HepG2 (cell line): ENCODE measurements around the gene RIMBP3C. TPM values are rescaled to one million over a fixed set of nuclear protein-coding genes. Genes with fewer than 3 reads are reported as not detected.

ENCODE experiments used
- DPF2 ChIP-seq: sonication (generic); formaldehyde crosslinking; IDR thresholded peaks from 2 replicates; pipeline ENCODE4 v1.4.0; 2020; ENCODE audit warnings: mild to moderate bottlenecking, low read depth, missing genetic modification reagents, borderline replicate concordance
- GATAD2A ChIP-seq: IDR thresholded peaks from 2 replicates; pipeline ENCODE4 v1.6.1; 2016
- JUND ChIP-seq: sonication (generic); formaldehyde crosslinking; IDR thresholded peaks from 2 replicates; pipeline ENCODE4 v1.8.0; 2022; ENCODE audit warnings: mild to moderate bottlenecking, missing genetic modification reagents
- KLF9 ChIP-seq: IDR thresholded peaks from 2 replicates; pipeline ENCODE4 v1.6.1; 2016; ENCODE audit warnings: low read depth
- PITX1 ChIP-seq: sonication (generic); formaldehyde crosslinking; IDR thresholded peaks from 2 replicates; pipeline ENCODE4 v1.5.1; 2020; ENCODE audit warnings: mild to moderate bottlenecking, missing genetic modification reagents
- RFXAP ChIP-seq: sonication (generic); formaldehyde crosslinking; IDR thresholded peaks from 2 replicates; pipeline ENCODE4 v1.4.0; 2020; ENCODE audit warnings: missing genetic modification reagents, borderline replicate concordance
- SETDB1 ChIP-seq: sonication (generic); formaldehyde crosslinking; IDR thresholded peaks from 2 replicates; pipeline ENCODE4 v1.5.1; 2020; ENCODE audit warnings: missing genetic modification reagents, mild to moderate bottlenecking, borderline replicate concordance
- SKI ChIP-seq: fragments of 450-650 bp; IDR thresholded peaks from one replicate; pipeline ENCODE4 v1.6.1; 2018; ENCODE audit warnings: mild to moderate bottlenecking; ENCODE audit not compliant: partially characterized antibody
- SP2 ChIP-seq: sonication (generic); formaldehyde crosslinking; IDR thresholded peaks from 2 replicates; pipeline ENCODE4 v1.5.1; 2020; ENCODE audit warnings: mild to moderate bottlenecking, missing genetic modification reagents
- TAF15 ChIP-seq: fragments of 200-400 bp; formaldehyde crosslinking; IDR thresholded peaks from one replicate; pipeline ENCODE4 v1.6.1; 2018; ENCODE audit warnings: mild to moderate bottlenecking, low read depth, low read length; ENCODE audit not compliant: poor library complexity, severe bottlenecking
- ZBTB44 ChIP-seq: sonication (generic); formaldehyde crosslinking; IDR thresholded peaks from 2 replicates; pipeline ENCODE4 v1.4.0; 2020; ENCODE audit warnings: missing genetic modification reagents
- ZBTB7A ChIP-seq: sonication (generic); formaldehyde crosslinking; IDR thresholded peaks from 2 replicates; pipeline ENCODE4 v1.8.0; 2022; ENCODE audit warnings: mild to moderate bottlenecking, missing genetic modification reagents
- ZFP36L1 ChIP-seq: sonication (generic); formaldehyde crosslinking; IDR thresholded peaks from 2 replicates; pipeline ENCODE4 v1.8.0; 2022; ENCODE audit warnings: mild to moderate bottlenecking, missing genetic modification reagents, moderate library complexity
- ZNF142 ChIP-seq: sonication (generic); formaldehyde crosslinking; IDR thresholded peaks from 2 replicates; pipeline ENCODE4 v1.4.0; 2020; ENCODE audit warnings: missing genetic modification reagents
- ZNF235 ChIP-seq: sonication (generic); formaldehyde crosslinking; IDR thresholded peaks from 2 replicates; pipeline ENCODE4 v1.8.1; 2023; ENCODE audit warnings: mild to moderate bottlenecking, missing genetic modification reagents, borderline replicate concordance
- polyA plus RNA-seq, 8 experiments: library from polyadenylated mRNA; depleted of rRNA in 3 of 8; stranded (reverse) in 7 of 8; unstranded in 1 of 8; fragments of >200 nt; fragmentation: Illumina TruSeq in 4 of 8; extraction: Trizol in 4 of 8; gene quantifications; 2 replicates each; pipeline versions ENCODE4 v1.2.1 to v1.2.3, GENCODE V29; 2011 to 2016; ENCODE audit warnings: low read depth in 4 of 8, missing spikeins in 1 of 8, mixed read lengths in 1 of 8; ENCODE audit not compliant: insufficient read depth in 1 of 8
- total RNA-seq, 5 experiments: library from RNA; depleted of rRNA; stranded (reverse); fragments of >200 nt; fragmentation: Illumina TruSeq; extraction: Trizol; gene quantifications; 2 replicates each; pipeline ENCODE4 v1.2.3, GENCODE V29; 2016; ENCODE audit warnings: low read depth in 1 of 5
- TF ChIP-seq, protein P1 (sequence below): sonication (generic); formaldehyde crosslinking; IDR thresholded peaks from 2 replicates; pipeline ENCODE4 v1.4.0; 2020; ENCODE audit warnings: missing genetic modification reagents
- TF ChIP-seq, protein P2 (sequence below): sonication (generic); formaldehyde crosslinking; IDR thresholded peaks from 2 replicates; pipeline ENCODE4 v1.5.1; 2020; ENCODE audit warnings: mild to moderate bottlenecking, missing genetic modification reagents

RIMBP3C gene
- total and polyA plus RNA-seq, 2 of the 13 experiments (the other 11 are each of a cell fraction or from before 2014, with no cell fraction given): 0.15 TPM; not detected in 1

GRCh38 chr22:21567456-21568346 is 16.4 kb upstream of the RIMBP3C start, which contains the start of gene UBE2L3 (continued):
- TF ChIP-seq, protein P1, sequence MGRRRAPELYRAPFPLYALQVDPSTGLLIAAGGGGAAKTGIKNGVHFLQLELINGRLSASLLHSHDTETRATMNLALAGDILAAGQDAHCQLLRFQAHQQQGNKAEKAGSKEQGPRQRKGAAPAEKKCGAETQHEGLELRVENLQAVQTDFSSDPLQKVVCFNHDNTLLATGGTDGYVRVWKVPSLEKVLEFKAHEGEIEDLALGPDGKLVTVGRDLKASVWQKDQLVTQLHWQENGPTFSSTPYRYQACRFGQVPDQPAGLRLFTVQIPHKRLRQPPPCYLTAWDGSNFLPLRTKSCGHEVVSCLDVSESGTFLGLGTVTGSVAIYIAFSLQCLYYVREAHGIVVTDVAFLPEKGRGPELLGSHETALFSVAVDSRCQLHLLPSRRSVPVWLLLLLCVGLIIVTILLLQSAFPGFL: no peak
- TF ChIP-seq ZFP36L1 (CRISPR knock-in tag) (no peak; the same call in 1 of the 2 replicates), TAF15 (no peak), RFXAP (CRISPR knock-in tag) (no peak), GATAD2A (CRISPR knock-in tag) (peak; percentile 46; the same call in 1 of the 2 replicates), SETDB1 (CRISPR knock-in tag) (no peak), ZBTB7A (no peak), PITX1 (peak; percentile 21; the same call in 1 of the 2 replicates), ZNF142 (CRISPR knock-in tag) (peak; percentile 82; the same call in 1 of the 2 replicates), SP2 (peak; percentile 45; the same call in 1 of the 2 replicates), KLF9 (CRISPR knock-in tag) (peak; percentile 47; the same call in 1 of the 2 replicates), ZNF235 (no peak), JUND (CRISPR knock-in tag) (0 out of 2 replicates have a peak, but pooled peaks have one; percentile 17), SKI (no peak), DPF2 (CRISPR knock-in tag) (no peak), ZBTB44 (CRISPR knock-in tag) (no peak)
- TF ChIP-seq, protein P2, sequence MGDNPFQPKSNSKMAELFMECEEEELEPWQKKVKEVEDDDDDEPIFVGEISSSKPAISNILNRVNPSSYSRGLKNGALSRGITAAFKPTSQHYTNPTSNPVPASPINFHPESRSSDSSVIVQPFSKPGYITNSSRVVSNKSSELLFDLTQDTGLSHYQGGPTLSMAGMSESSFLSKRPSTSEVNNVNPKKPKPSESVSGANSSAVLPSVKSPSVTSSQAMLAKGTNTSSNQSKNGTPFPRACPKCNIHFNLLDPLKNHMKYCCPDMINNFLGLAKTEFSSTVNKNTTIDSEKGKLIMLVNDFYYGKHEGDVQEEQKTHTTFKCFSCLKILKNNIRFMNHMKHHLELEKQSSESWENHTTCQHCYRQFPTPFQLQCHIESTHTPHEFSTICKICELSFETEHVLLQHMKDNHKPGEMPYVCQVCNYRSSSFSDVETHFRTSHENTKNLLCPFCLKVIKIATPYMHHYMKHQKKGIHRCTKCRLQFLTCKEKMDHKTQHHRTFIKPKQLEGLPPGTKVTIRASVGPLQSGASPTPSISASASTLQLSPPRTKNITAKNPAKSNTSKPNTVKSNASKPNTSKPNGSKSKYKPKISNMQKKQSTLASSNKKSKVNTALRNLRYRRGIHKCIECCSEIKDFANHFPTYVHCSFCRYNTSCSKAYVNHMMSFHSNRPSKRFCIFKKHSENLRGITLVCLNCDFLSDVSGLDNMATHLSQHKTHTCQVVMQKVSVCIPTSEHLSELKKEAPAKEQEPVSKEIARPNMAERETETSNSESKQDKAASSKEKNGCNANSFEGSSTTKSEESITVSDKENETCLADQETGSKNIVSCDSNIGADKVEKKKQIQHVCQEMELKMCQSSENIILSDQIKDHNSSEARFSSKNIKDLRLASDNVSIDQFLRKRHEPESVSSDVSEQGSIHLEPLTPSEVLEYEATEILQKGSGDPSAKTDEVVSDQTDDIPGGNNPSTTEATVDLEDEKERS (CRISPR knock-in tag): no peak
